Breast epithelium (tissue), 4 donors: ENCODE results near the gene SLC25A19. TPM values are rescaled to one million over a fixed set of nuclear protein-coding genes. Genes with fewer than 3 reads are reported as not detected.

ENCODE experiments used
- DNase-seq, 2 donors: peaks; one replicate each; pipeline ENCODE4 v3.0.0-alpha.2; 2019; ENCODE audit warnings: low spot score in 2 of 2
- H3K27ac ChIP-seq, 2 donors: fragments of 200-600 bp; sonication (generic) in 1 of 2; one replicate each; pipeline ENCODE4 v1.5.1; 2016 to 2019; ENCODE audit warnings: mild to moderate bottlenecking in 1 of 2
- H3K27me3 ChIP-seq, 2 donors: fragments of 200-600 bp; sonication (generic) in 1 of 2; one replicate each; pipeline versions ENCODE4 v1.5.1 to v1.6.0; 2017 to 2019; ENCODE audit warnings: control low read depth in 1 of 2, mild to moderate bottlenecking in 1 of 2
- H3K36me3 ChIP-seq: fragments of 200-600 bp; one replicate; pipeline ENCODE4 v1.5.1; 2019
- H3K4me1 ChIP-seq, 2 donors: fragments of 200-600 bp; sonication (generic); one replicate each; pipeline ENCODE4 v1.5.1; 2016 to 2019; ENCODE audit warnings: control low read depth in 1 of 2
- H3K4me3 ChIP-seq, 3 donors: fragments of 200-600 bp; sonication (generic); 1 replicate in 2 of 3; 2 replicates in 1 of 3; pipeline ENCODE4 v1.5.1; 2016 to 2019; ENCODE audit warnings: mild to moderate bottlenecking in 3 of 3, moderate library complexity in 2 of 3
- H3K9me3 ChIP-seq, 2 donors: fragments of 200-600 bp; sonication (generic) in 1 of 2; one replicate each; pipeline ENCODE4 v1.5.1; 2016 to 2019; ENCODE audit warnings: control low read depth in 1 of 2
- CTCF ChIP-seq, 3 donors: fragments of 450-650 bp; IDR thresholded peaks; one replicate each; pipeline ENCODE4 v1.5.1; 2016 to 2017; ENCODE audit warnings: antibody characterized with exemption in 3 of 3, mild to moderate bottlenecking in 3 of 3, moderate library complexity in 3 of 3
- POLR2A ChIP-seq: fragments of 450-650 bp; IDR thresholded peaks from one replicate; pipeline ENCODE4 v1.6.1; 2016; ENCODE audit warnings: antibody characterized with exemption, mild to moderate bottlenecking, moderate library complexity
- POLR2AphosphoS5 ChIP-seq, 3 donors: sonication (generic); formaldehyde crosslinking; IDR thresholded peaks; one replicate each; pipeline ENCODE4 v1.6.1; 2017; ENCODE audit warnings: antibody characterized with exemption in 3 of 3
- intact Hi-C: fragments of 100-400 bp; cut with DNase I; formaldehyde crosslinking; loops from one replicate; pipeline ENCODE4 v1.15.1; 2023; ENCODE audit warnings: low total_unique reads
- total RNA-seq, 3 donors: library from RNA; depleted of rRNA; stranded (reverse); fragments of >200 nt; gene quantifications; one replicate each; pipeline ENCODE4 v1.1.0, GENCODE V29; 2016

The SLC25A19 gene
- total RNA-seq, 3 donors from 2014 or later: 11.4 to 13.8 (median 12.3) TPM

- no peaks in the 10 kb centered on the region for H3K36me3 ChIP-seq
- H3K27ac ChIP-seq: peak overlapping the region in 1 of 2 donors; percentile 13
- H3K4me1 ChIP-seq: no peaks in the 10 kb centered on the region
- H3K4me3 ChIP-seq: no peak overlapping the region
- no peaks in the 10 kb centered on the region for H3K27me3 ChIP-seq
- H3K9me3 ChIP-seq: no peaks in the 10 kb centered on the region
- TF ChIP-seq CTCF (IDR thresholded peaks at IDR 0.05) (no peak), POLR2A (no peak), POLR2AphosphoS5 (IDR thresholded peaks at IDR 0.05) (no peak)
- DNase-seq: no peak
- intact Hi-C loops: no loop called here
Observed at GRCh38 chr17:75316253-75316652, 27.0 kb upstream of the SLC25A19 start.

- no peaks in the 10 kb centered on the region for H3K4me1 ChIP-seq
- H3K36me3 ChIP-seq: no peaks in the 10 kb centered on the region
- intact Hi-C loops: no loop called here
- no peak for DNase-seq
- TF ChIP-seq POLR2AphosphoS5 (IDR thresholded peaks at IDR 0.05) (no peak), POLR2A (no peak), CTCF (IDR thresholded peaks at IDR 0.05) (no peak)
- H3K9me3 ChIP-seq: no peaks in the 10 kb centered on the region
- H3K27me3 ChIP-seq: no peaks in the 10 kb centered on the region
- peak overlapping the region in 1 of 2 donors; percentile 13 for H3K27ac ChIP-seq
- no peak overlapping the region for H3K4me3 ChIP-seq
Observed at GRCh38 chr17:75315541-75316243, 26.5 kb upstream of the SLC25A19 start.

- H3K36me3 ChIP-seq: no peaks in the 10 kb centered on the region
- DNase-seq: no peak
- no peak overlapping the region for H3K4me3 ChIP-seq
- peak overlapping the region in 1 of 2 donors; percentile 43 for H3K27ac ChIP-seq
- intact Hi-C loops: no loop called here
- no peaks in the 10 kb centered on the region for H3K4me1 ChIP-seq
- no peak for TF ChIP-seq CTCF (IDR thresholded peaks at IDR 0.05)
- no peak for TF ChIP-seq POLR2AphosphoS5 (IDR thresholded peaks at IDR 0.05)
- TF ChIP-seq POLR2A: no peak
- H3K27me3 ChIP-seq: no peaks in the 10 kb centered on the region
- H3K9me3 ChIP-seq: no peaks in the 10 kb centered on the region
Observed at GRCh38 chr17:75313941-75314551, 24.8 kb upstream of the SLC25A19 start.

GRCh38 chr17:75308732-75309629 lies 19.7 kb upstream of the SLC25A19 start:
- Histone ChIP-seq H3K4me3 (no peak overlapping the region), H3K36me3 (no peaks in the 10 kb centered on the region), H3K27ac (peak overlapping the region in 1 of 2 donors; percentile 10), H3K27me3 (no peaks in the 10 kb centered on the region), H3K4me1 (no peaks in the 10 kb centered on the region), H3K9me3 (no peaks in the 10 kb centered on the region)
- DNase-seq: no peak
- intact Hi-C loops: no loop called here
- no peak for TF ChIP-seq POLR2AphosphoS5 (IDR thresholded peaks at IDR 0.05)
- TF ChIP-seq CTCF (IDR thresholded peaks at IDR 0.05): no peak
- TF ChIP-seq POLR2A: no peak
